Measurements from ENCODE around the gene ATP6V1E1. TPM values are rescaled to one million over a fixed set of nuclear protein-coding genes. Genes with fewer than 3 reads are reported as not detected.
"Not testable (repeated sequence)": the region's sequence is repeated elsewhere in the genome, so short reads cannot be mapped to it uniquely, and the experiment has no call there.

The ATP6V1E1 gene
- polyA plus RNA-seq, 1 experiment: 198 TPM

DNA sequence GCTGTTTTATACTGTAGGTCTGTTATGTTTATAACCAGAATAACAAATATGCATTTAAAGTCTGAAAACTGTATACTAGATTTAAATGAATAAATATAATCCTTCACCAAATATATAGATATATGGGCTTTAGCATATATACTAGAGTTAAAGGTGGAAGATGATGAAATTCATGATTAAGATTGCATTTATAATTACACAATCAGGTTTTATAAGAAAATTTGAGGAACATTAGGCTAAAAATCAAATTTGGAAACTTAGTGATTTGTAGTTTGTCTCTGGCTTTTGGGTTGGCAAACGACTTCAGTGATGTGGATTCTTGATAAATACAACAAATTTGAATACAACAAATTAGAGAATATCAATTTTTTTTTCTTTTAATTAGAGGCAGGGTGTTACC is 20.0 kb upstream of the ATP6V1E1 start:
- Histone ChIP-seq H3K9me3 (ENCODE audit: control insufficient read depth, insufficient read depth, low read length) (no peaks in the 10 kb centered on the region), H3K4me3 (ENCODE audit: low read depth, low read length) (no peak overlapping the region), H3K27ac (ENCODE audit: low read depth, low read length) (no peak overlapping the region), H3K27me3 (ENCODE audit: control insufficient read depth, insufficient read depth, low read length) (no peaks in the 10 kb centered on the region)
- ChIA-PET CTCF (no interaction called here), POLR2A (no interaction called here)
- TF ChIP-seq, protein P1, sequence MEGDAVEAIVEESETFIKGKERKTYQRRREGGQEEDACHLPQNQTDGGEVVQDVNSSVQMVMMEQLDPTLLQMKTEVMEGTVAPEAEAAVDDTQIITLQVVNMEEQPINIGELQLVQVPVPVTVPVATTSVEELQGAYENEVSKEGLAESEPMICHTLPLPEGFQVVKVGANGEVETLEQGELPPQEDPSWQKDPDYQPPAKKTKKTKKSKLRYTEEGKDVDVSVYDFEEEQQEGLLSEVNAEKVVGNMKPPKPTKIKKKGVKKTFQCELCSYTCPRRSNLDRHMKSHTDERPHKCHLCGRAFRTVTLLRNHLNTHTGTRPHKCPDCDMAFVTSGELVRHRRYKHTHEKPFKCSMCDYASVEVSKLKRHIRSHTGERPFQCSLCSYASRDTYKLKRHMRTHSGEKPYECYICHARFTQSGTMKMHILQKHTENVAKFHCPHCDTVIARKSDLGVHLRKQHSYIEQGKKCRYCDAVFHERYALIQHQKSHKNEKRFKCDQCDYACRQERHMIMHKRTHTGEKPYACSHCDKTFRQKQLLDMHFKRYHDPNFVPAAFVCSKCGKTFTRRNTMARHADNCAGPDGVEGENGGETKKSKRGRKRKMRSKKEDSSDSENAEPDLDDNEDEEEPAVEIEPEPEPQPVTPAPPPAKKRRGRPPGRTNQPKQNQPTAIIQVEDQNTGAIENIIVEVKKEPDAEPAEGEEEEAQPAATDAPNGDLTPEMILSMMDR (IDR thresholded peaks at IDR 0.05; ENCODE audit: low read depth, low read length): no peak
- no peak for DNase-seq (ENCODE audit: low read depth, low spot score)

DNA sequence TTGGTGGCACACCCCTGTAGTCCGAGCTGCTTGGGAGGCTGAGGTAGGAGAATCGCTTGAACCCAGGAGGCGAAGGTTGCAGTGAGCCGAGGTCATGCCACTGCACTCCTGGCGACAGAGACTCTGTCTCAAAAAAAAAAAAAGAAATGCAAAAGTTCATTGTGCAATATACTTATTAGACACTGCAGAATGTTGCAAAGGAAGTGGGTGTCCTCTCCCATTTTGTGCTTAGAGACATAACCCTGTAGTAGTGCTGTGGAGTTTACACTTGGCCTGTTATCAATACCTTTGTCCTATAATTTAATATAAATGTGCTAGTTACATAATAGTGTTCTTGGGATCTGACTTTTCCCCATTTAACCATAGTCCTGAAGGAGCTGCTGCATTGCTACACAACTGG is 19.4 kb upstream of the ATP6V1E1 start:
- CTCF ChIA-PET: no interaction called here

DNA sequence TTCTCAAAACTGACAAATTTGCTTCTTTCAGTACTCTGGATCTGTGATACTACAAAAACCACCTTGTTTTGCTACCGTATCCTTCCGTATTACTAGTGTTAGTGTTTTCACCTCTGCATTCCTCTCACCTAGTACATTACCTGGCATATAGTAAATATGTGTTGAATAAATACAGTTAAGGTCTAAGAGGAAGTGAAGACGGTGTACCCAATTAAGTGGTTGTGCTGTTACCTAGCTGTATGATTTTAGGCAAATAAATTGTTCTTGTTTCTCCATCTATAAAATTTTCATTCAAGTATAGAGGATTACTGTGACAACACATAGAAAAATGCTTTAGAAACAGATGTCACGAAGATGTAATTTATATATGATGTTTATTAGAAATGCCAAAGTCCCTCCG is 18.9 kb upstream of the ATP6V1E1 start:
- H3K9me3 ChIP-seq (ENCODE audit: control insufficient read depth, insufficient read depth, low read length): no peaks in the 10 kb centered on the region
- ChIA-PET CTCF (interaction anchor here (1.0 kb wide), 1 partner anchor 476 kb away, joined by 3 read pairs; no protein-coding TSS in a partner anchor), POLR2A (no interaction called here)
- no peak overlapping the region for H3K27ac ChIP-seq (ENCODE audit: low read depth, low read length)
- no peak for DNase-seq (ENCODE audit: low read depth, low spot score)
- TF ChIP-seq, protein P1 (IDR thresholded peaks at IDR 0.05; ENCODE audit: low read depth, low read length): no peak
- H3K4me3 ChIP-seq (ENCODE audit: low read depth, low read length): no peak overlapping the region
- H3K27me3 ChIP-seq (ENCODE audit: control insufficient read depth, insufficient read depth, low read length): no peaks in the 10 kb centered on the region

More for the DNA sequence above, 19.4 kb upstream of the ATP6V1E1 start:
- Histone ChIP-seq H3K27ac (ENCODE audit: low read depth, low read length) (no peak overlapping the region), H3K9me3 (ENCODE audit: control insufficient read depth, insufficient read depth, low read length) (no peaks in the 10 kb centered on the region), H3K4me3 (ENCODE audit: low read depth, low read length) (no peak overlapping the region), H3K27me3 (ENCODE audit: control insufficient read depth, insufficient read depth, low read length) (no peaks in the 10 kb centered on the region)
- DNase-seq (ENCODE audit: low read depth, low spot score): no peak
- TF ChIP-seq, protein P1 (IDR thresholded peaks at IDR 0.05; ENCODE audit: low read depth, low read length): no peak
- POLR2A ChIA-PET: no interaction called here

DNA sequence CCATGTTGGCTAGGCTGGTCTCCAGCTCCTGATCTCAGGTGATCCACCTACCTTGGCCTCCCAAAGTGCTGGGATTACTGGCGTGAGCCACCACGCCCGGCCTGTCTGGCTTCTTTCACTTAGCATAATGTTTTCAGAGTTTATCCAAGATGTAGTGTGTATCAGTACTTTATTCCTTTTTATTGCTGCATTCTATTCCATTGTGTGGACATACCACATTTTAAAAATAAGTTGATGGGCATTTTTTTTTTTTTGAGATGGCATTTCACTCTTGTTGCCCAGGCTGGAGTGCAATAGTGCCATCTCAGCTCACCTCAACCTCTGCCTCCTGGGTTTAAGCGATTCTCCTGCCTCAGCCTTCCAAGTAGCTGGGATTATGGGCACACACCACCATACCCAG is 13.8 kb upstream of the ATP6V1E1 start:
- H3K9me3 ChIP-seq (ENCODE audit: control insufficient read depth, insufficient read depth, low read length); CTCF ChIA-PET; H3K4me3 ChIP-seq (ENCODE audit: low read depth, low read length); H3K27me3 ChIP-seq (ENCODE audit: control insufficient read depth, insufficient read depth, low read length); POLR2A ChIA-PET; H3K27ac ChIP-seq (ENCODE audit: low read depth, low read length); DNase-seq (ENCODE audit: low read depth, low spot score): not testable (repeated sequence)

DNA sequence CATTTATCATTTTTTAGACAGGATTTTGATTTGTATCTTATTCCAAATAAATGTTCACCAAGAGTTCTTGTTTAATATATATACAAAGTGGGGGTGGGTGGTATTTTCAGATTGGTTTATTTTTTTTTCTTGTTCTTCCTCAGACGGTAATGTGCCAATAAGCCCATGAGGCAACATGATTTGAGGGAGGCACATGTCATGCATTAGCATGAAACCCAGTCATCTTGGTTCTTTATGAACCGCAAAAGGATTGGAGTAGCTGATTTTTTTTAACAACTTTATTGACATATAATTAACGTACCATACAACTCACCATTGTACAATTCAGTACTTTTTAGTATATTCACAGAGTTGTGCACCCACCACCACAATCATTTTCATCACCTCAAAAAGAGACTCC is 12.7 kb upstream of the ATP6V1E1 start:
- POLR2A ChIA-PET: no interaction called here
- CTCF ChIA-PET: no interaction called here
- H3K27ac ChIP-seq (ENCODE audit: low read depth, low read length): no peak overlapping the region
- TF ChIP-seq, protein P1 (IDR thresholded peaks at IDR 0.05; ENCODE audit: low read depth, low read length): no peak
- H3K27me3 ChIP-seq (ENCODE audit: control insufficient read depth, insufficient read depth, low read length): no peaks in the 10 kb centered on the region
- no peak overlapping the region for H3K4me3 ChIP-seq (ENCODE audit: low read depth, low read length)
- H3K9me3 ChIP-seq (ENCODE audit: control insufficient read depth, insufficient read depth, low read length): no peaks in the 10 kb centered on the region; the same call in none of the 2 replicates
- no peak for DNase-seq (ENCODE audit: low read depth, low spot score)
